HG03460 (cell line): ENCODE results near the gene SEMA4D.

Source experiments
- ATAC-seq: cut with Tn5 transposase; IDR thresholded peaks from one replicate; pipeline ENCODE4 v1.9.1; 2021; ENCODE audit not compliant: unreplicated experiment

SEMA4D gene

DNA sequence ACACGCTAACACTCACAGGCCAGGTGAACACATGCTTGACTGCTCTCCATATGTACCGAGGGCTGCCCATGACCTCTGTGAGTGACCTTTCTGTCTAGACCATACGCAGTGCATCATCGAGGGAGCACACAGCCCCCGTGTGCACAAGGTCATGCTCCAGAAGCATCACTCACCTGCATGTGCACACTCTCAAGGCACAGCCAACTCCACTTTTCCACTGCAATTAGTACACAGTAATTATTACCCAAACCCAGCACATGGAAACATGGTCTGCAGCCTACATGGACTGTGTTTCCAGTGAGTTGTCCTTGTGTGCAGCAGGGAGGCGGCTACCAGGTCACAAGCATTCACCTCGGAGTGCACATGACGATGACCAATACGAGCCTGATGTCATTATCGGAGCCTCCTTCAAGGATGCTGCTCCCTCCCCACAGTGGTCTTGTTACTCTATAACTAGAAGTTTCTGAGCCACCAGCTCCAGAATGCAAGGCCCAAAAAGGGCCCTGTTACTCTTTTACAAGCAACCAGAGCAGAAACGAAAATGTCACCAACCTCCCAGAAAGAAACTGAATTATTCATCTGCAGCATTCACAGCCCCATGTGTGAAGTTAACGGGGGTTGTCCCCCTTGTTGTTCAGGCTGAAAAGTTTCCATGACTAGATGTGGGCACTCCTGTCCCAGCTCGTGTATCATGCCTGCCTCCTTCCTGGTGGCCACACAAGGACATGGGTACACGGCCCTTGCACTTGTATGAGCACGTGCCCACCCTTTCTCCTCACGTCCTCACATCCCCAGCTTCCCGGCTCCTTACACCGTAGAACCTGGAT is 31.2 kb downstream of the SEMA4D start:
- peak; percentile 65 for ATAC-seq

DNA sequence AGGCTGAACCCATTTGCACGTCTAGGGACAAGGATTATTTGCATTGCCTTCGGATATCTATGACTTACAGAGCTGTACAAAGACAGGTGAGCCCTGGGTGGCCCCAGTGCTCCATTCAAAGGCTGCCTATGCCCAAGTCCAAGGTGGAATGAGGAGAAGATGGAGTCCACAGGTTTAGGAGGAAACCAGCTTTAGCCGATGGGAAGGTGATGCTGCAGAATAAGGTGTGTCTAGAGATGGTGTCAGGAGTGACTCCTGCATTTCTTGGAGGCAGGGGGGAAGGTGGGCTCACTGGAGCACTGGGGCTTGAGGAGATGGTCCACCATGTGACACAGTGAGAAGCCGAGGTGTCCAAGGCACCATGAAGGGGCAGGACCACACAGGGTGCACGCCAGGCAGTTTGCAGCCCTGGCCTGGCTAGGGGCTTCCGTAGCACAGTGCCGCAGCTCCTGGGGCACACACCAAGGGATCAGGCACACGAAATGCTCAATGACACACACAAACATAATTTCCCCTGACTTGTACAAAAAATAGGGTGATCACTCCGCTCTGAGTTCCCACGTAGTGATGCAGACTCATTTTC is 32.1 kb downstream of the SEMA4D start:
- ATAC-seq = no peak

GRCh38 chr9:89465001-89465451 is 32.9 kb downstream of the SEMA4D start:
- no peak for ATAC-seq

DNA sequence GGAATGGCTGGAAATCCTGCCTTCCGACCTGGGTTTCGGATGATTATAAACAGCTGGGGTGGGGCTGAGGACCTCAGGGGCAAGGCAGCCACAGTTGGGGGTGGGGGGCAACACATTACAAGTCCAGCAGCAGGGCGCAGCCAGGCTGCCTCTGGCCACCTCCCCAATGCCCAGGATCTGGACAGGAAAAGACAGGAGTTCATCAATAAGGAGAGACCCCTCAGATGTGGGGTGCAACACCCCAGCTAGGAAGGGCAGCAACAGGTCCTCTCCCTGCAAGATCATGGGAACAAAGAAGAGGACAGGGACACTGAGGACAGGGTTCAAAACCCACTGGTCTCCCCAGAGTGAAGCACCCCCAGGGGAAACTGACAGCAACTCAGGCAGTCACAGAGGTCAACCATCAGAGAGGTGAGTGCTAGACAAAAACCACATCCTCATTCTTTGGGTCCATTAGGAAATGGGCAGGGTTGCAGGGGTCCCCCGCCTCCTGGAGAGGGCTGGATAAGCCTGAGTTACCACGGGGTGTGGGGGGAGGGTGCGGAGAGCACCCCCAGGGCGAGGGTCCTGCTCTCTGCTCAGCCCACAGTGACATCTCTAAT is 33.5 kb downstream of the SEMA4D start:
- ATAC-seq = peak; percentile 39

GRCh38 chr9:89462817-89463683 is 34.9 kb downstream of the SEMA4D start:
- no peak for ATAC-seq

- ATAC-seq = no peak
Measured at GRCh38 chr9:89462199-89462598, 35.7 kb downstream of the SEMA4D start.

DNA sequence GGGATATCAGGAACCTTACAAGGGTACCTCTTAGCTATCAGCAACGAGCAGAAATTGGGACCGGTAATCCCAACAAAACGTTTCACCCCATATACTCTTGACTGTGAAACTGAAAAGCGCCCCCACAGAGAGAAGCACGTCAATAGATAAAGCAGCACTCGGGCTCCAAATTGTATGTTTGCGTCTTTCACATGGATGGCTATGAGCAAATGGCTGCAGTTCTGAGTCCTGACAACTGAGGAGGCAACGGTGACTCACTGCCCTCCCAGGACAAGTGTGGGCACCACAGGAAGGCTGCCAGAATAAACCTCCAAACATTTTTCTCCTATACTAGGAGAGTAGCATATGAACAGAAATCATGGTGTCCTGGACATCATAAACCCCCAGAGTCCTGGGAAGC is 36.6 kb downstream of the SEMA4D start:
- no peak for ATAC-seq

DNA sequence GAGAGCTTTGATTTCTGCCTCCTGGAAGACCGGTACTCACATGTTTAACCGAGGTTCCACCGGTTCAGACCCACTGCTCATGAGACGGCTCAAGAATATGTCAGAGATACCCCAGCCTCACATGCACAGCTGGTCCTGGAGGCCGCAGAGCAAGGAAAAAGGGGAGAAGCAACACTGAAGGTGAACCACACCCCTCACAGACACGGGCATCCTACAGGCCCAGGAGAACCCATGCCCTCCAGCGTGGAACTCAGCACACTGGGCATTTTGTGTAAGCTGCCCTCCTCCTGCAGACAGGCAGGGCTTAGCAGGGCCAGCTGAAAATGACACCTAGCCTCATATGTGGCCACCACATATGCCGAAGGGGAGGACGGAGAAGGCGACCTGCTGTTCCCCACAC is 37.4 kb downstream of the SEMA4D start:
- ATAC-seq = no peak

DNA sequence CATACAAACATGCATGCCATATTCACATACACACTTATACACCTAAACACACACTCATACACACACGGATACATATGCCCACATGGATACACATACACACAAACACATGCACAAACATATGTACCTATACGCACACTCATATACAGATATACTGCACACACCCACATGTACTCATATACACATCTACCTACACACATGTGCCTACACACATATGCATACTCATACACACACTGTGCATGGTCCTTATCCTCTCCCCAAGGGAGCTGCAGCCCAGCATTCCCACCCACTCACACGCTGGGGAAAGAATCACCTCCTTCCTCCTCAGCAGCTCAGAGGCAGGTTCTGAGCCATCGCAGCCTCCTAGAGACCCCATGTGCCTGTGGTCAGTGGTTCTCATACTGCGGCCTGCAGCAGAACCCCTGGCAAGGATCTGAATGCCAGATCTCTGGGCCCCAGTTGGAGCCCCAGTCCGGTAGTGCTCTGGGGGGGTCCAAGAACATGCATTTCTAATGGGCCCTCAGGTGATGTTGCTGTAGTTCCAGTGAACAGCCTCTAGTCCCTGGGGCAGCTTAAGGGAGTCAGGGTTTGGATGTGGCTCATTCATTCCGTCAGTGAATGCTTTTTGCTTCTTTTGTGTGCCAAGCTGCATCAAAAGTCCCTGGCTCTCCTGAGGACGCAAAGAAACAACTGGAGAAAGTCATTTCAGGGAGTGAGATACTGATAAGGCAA is 39.0 kb downstream of the SEMA4D start:
- ATAC-seq = no peak

- ATAC-seq = no peak
Measured at GRCh38 chr9:89457376-89457855, 40.5 kb downstream of the SEMA4D start.

- ATAC-seq = no peak
Measured at GRCh38 chr9:89455356-89455824, 42.5 kb downstream of the SEMA4D start.

- no peak for ATAC-seq
Measured at GRCh38 chr9:89454498-89455355, 43.2 kb downstream of the SEMA4D start.

DNA sequence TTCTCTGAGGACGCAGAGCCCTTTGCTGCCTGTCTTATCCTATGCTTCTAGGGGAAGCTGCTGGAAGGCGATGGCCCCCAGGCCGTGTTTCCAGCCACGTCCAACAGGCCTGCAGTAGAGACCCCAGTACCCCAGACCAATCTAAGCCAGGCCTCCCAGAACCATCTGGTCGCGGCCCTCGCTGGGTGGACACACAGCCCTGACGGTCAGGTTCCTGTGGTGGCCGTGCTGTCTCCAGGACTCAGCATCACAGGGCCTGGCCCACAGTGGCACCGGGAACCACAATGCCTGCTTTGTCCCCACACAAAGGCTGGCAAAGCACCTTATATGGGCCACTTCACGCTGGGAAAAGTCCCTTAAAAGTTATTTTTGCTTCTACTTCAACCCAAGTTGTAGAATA is 44.5 kb downstream of the SEMA4D start:
- ATAC-seq = no peak

- ATAC-seq = no peak
Measured at GRCh38 chr9:89452561-89452960, 45.4 kb downstream of the SEMA4D start.

DNA sequence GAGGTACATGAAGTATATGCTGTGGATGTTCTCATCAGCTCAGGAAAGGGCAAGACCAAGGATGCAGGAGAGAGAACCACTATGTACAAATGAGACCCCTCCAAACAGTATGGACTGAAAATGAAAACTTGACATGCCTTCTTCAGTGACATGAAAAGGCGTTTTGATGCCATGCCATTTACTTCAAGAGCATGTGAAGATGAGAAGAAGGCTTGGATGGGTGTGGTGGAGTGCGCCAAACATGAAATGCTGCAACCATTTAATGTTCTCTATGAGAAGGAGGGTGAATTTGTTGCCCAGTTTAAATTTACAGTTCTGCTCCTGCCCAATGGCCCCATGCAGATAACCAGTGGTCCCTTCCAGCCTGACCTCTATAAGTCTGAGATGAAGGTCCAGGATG is 47.7 kb downstream of the SEMA4D start:
- ATAC-seq = no peak

GRCh38 chr9:89449261-89449671 is 48.6 kb downstream of the SEMA4D start:
- no peak for ATAC-seq

DNA sequence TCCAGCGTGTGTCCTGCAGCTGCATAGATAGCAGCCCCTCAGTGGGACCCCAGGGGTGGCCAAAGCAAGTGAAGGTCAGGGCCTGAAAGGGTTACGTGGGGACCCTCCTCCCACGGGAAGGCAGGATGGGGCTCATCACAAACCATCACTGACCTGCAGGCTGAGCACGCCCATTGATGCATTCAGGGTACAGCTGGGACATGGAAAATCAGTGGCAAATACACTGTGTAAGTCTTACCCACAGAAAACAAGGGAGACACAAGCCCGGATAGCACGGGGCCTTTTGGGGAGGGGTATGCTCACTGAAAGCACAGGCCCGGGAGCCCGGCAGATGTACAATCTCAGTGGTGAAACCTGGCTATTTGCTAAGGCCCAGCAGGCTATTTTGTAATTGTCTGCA is 49.1 kb downstream of the SEMA4D start:
- no peak for ATAC-seq

- no peak for ATAC-seq
Measured at GRCh38 chr9:89448381-89448780, 49.5 kb downstream of the SEMA4D start.

GRCh38 chr9:89447416-89447815 is 50.5 kb downstream of the SEMA4D start:
- ATAC-seq = no peak
